Sigmoid colon (tissue), 4 donors: ENCODE data around the gene NUCB2.

Experiments
- CTCF ChIP-seq, 4 experiments: fragments of 450-650 bp in 3 of 4; fragments of 200-600 bp in 1 of 4; IDR thresholded peaks; one replicate each; pipeline ENCODE4 v1.5.1; 2016 to 2019; ENCODE audit warnings: antibody characterized with exemption in 4 of 4, mild to moderate bottlenecking in 3 of 4, moderate library complexity in 2 of 4
- EP300 ChIP-seq, 4 donors: sonication (generic); formaldehyde crosslinking; IDR thresholded peaks; one replicate each; pipeline ENCODE4 v1.6.1; 2017; ENCODE audit warnings: antibody characterized with exemption in 4 of 4
- POLR2A ChIP-seq, 2 donors: fragments of 450-650 bp; IDR thresholded peaks; one replicate each; pipeline ENCODE4 v1.6.1; 2016; ENCODE audit warnings: antibody characterized with exemption in 2 of 2, mild to moderate bottlenecking in 2 of 2, moderate library complexity in 2 of 2
- POLR2AphosphoS5 ChIP-seq, 4 donors: sonication (generic); formaldehyde crosslinking; IDR thresholded peaks; one replicate each; pipeline ENCODE4 v1.6.1; 2017; ENCODE audit warnings: antibody characterized with exemption in 4 of 4

GRCh38 chr11:17368551-17368950 lies 92.0 kb downstream of the NUCB2 start:
- TF ChIP-seq CTCF (IDR thresholded peaks at IDR 0.05) (no peak), EP300 (IDR thresholded peaks at IDR 0.05) (no peak), POLR2A (IDR thresholded peaks at IDR 0.05) (no peak), POLR2AphosphoS5 (IDR thresholded peaks at IDR 0.05) (no peak)
